Fibroblast of pulmonary artery (primary cell): ENCODE measurements around the gene TASP1.

Source experiments
- DNase-seq: peaks from one replicate; pipeline ENCODE4 v3.0.0-alpha.2; 2010; ENCODE audit warnings: low read depth
- H3K4me3 ChIP-seq: replicated peaks from 2 replicates; pipeline ENCODE4 v1.5.1; 2011; ENCODE audit warnings: low read depth, mild to moderate bottlenecking, control low read depth, low read length, moderate library complexity
- CTCF ChIP-seq: IDR thresholded peaks from 2 replicates; pipeline ENCODE4 v1.5.1; 2011; ENCODE audit warnings: mild to moderate bottlenecking, control low read depth, low read length, inconsistent platforms; ENCODE audit errors: missing control alignments

The TASP1 gene

GRCh38 chr20:13443690-13444089 lies 195.0 kb downstream of the TASP1 start:
- no peak overlapping the region for H3K4me3 ChIP-seq
- no peak for DNase-seq
- no peak for TF ChIP-seq CTCF

DNA sequence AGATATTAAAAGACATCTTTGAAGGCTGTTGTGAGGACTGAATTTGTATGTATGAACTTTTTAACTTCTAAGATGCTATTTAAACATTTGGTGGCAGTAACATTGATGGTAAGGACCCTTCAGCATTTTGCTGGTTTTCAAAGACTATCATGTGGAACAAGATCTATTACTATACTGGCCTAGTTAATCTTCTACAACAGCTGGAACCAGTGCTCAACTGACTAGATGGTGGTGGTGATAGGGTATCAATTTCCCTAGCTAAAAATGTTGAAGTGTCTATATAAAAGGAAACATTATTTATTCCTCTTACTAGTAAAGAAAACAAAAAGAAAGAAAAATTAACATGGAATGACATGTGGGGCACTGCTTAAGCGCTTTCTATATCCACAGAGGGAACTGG lies 195.7 kb downstream of the TASP1 start:
- H3K4me3 ChIP-seq = no peak overlapping the region
- DNase-seq = no peak
- no peak for TF ChIP-seq CTCF

DNA sequence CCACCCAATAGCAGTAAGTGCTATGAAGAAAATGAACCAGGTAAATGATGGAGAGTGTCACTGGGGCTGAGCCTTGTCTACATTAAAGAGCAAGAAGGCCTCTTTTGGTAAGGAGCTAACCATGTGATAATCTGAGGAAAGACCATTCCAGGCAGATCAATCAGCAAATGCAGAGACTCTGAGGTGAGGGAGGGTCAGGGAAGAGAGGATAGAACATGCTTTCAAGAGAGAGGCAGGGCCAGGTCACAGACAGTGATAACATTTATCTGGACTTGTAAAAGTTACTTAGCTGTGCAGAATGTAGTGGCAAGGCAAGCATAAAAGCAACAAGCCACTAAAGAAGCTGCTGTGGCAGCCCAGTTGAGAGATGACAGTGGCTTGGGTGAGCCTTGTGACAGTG lies 197.3 kb downstream of the TASP1 start:
- no peak for DNase-seq
- TF ChIP-seq CTCF = no peak
- no peak overlapping the region for H3K4me3 ChIP-seq

- no peak for DNase-seq
Observed at GRCh38 chr20:13436530-13436929, 202.2 kb downstream of the TASP1 start.

GRCh38 chr20:13432126-13432525 lies 206.6 kb downstream of the TASP1 start:
- no peak for TF ChIP-seq CTCF
- DNase-seq = no peak
- H3K4me3 ChIP-seq = no peak overlapping the region

More at GRCh38 chr20:13436530-13436929, 202.2 kb downstream of the TASP1 start:
- H3K4me3 ChIP-seq = no peak overlapping the region
- no peak for TF ChIP-seq CTCF

GRCh38 chr20:13430346-13431002 lies 208.3 kb downstream of the TASP1 start:
- TF ChIP-seq CTCF = no peak
- DNase-seq = no peak
- no peak overlapping the region for H3K4me3 ChIP-seq

- no peak for TF ChIP-seq CTCF
- no peak overlapping the region for H3K4me3 ChIP-seq
- DNase-seq = no peak
Observed at GRCh38 chr20:13428684-13429083, 210.0 kb downstream of the TASP1 start.
